ENCODE results near the gene STAT5A. TPM values are rescaled to one million over a fixed set of nuclear protein-coding genes. Genes with fewer than 3 reads are reported as not detected.

STAT5A gene
- total RNA-seq, 2 donors from 2014 or later: 3.5 to 4.8 TPM

DNA sequence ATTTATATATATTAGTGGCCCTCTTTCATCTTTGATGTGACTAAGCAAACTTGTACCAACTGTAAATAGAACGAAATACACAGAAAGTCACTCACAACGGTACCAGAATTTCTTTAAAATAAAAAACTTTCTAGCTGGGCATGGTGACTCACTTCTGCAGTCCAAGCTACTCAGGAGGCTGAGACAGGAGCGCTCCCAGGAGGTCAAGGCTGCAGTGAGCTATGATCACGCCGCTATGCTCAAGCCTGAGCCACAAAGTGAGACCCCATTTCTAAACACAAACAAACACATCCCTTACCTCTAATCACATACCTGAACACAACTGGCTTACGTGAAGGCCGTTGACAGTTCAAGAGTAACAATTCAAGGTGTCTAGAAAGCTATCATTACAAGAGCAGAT is 41.8 kb upstream of the STAT5A start:
- H3K9me3 ChIP-seq (ENCODE audit: control insufficient read depth, low read length): no peaks in the 10 kb centered on the region
- Mint-ChIP-seq H3K9me3 (no peaks in the 10 kb centered on the region), H3K4me3 (no peak overlapping the region), H3K36me3 (ENCODE audit: low read depth) (no peaks in the 10 kb centered on the region), H3K4me1 (peaks cover 13% of the 10 kb centered on the region), H3K27me3 (ENCODE audit: insufficient read depth) (no peaks in the 10 kb centered on the region), H3K27ac (no peak overlapping the region)
- WGBS, 2 experiments (ENCODE audit: insufficient coverage in 1 of 2, insufficient read length in 1 of 2): 91 to 92% methylated on average over 3 to 7 of the region's 7 CpGs
- peaks cover 9% of the 10 kb centered on the region for H3K36me3 ChIP-seq (ENCODE audit: control insufficient read depth, insufficient read depth, low read length)
- H3K27ac ChIP-seq (ENCODE audit: low read depth, low read length): no peak overlapping the region
- no peaks in the 10 kb centered on the region for H3K27me3 ChIP-seq (ENCODE audit: control insufficient read depth, insufficient read depth, low read length, poor library complexity, severe bottlenecking)
- no peak overlapping the region for H3K9ac ChIP-seq (ENCODE audit: extremely low read depth, low read length, poor library complexity, severe bottlenecking)
- no peaks in the 10 kb centered on the region for H3K4me1 ChIP-seq (ENCODE audit: control insufficient read depth, insufficient read depth, low read length)
- DNase-seq: no peak
- no peak overlapping the region for H3K4me3 ChIP-seq (ENCODE audit: low read length)
- TF ChIP-seq, protein P1, sequence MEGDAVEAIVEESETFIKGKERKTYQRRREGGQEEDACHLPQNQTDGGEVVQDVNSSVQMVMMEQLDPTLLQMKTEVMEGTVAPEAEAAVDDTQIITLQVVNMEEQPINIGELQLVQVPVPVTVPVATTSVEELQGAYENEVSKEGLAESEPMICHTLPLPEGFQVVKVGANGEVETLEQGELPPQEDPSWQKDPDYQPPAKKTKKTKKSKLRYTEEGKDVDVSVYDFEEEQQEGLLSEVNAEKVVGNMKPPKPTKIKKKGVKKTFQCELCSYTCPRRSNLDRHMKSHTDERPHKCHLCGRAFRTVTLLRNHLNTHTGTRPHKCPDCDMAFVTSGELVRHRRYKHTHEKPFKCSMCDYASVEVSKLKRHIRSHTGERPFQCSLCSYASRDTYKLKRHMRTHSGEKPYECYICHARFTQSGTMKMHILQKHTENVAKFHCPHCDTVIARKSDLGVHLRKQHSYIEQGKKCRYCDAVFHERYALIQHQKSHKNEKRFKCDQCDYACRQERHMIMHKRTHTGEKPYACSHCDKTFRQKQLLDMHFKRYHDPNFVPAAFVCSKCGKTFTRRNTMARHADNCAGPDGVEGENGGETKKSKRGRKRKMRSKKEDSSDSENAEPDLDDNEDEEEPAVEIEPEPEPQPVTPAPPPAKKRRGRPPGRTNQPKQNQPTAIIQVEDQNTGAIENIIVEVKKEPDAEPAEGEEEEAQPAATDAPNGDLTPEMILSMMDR (conservative IDR thresholded peaks at IDR 0.05): no peak

DNA sequence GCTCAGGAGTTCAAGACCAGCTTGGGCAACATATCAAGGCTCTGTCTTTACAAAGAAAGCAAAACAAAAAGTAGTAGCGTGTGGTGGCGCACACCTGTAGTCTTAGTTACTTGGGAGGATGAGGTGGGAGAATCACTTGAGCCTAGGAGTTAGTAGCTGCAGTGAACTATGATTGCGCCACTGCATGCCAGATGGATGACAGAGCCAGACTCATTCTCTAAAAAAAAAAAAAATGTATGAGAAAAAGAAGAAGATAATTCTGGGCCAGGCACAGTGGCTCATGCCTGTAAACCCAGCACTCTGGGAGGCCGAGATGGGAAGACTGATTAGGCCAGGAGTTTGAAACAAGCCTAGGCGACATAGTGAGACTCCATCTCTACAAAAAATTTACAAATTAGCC is 40.6 kb upstream of the STAT5A start:
- 92 to 95% methylated on average over 5 of the region's 5 CpGs for WGBS, 2 experiments (ENCODE audit: insufficient coverage in 1 of 2, insufficient read length in 1 of 2)
- H3K4me1 Mint-ChIP-seq: peaks cover 7% of the 10 kb centered on the region
- H3K4me3 Mint-ChIP-seq: no peak overlapping the region

DNA sequence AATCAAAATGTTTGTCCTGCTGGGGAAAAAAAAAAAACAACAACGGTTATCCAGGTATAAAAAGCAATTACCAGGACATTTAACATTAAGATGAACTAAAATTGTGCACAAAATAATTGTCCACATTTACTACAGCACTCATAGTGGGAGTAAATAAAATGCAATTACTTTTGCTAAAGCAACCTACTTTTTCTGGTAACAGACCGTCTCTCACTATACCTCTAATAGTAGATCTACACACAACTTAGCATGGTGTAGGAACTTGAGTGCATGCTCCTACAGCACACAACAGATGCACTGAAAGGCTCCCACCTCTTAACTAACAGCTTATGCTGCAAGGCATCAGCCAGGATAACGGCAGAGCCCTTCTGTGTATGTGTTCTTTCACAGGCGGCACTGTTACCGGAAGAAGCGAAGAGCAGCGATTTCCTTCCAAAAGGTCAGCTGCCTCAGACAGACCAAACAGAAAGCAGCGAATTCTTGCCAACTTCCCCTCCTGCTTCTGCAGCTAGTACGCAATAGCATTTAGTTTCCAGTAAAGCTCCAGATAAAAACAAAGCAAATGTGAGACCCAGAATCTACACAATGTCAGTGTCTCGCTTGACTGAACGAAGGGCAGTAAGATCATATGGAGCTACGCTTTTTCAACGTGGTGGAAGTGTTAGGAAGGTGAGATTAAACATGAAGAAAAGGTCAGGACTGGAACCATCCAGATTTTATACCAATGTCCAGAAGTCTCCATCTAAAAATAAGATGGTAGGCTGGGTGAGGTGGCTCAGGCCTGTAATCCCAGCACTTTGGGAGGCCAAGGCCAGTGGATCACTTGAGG is 39.7 kb upstream of the STAT5A start:
- Mint-ChIP-seq H3K27ac (no peak overlapping the region), H3K36me3 (ENCODE audit: low read depth) (no peaks in the 10 kb centered on the region), H3K4me3 (no peak overlapping the region), H3K4me1 (peaks cover 3% of the 10 kb centered on the region), H3K9me3 (no peaks in the 10 kb centered on the region), H3K27me3 (ENCODE audit: insufficient read depth) (no peaks in the 10 kb centered on the region)
- Histone ChIP-seq H3K27ac (ENCODE audit: low read depth, low read length) (peak overlapping the region; percentile 55), H3K36me3 (ENCODE audit: control insufficient read depth, insufficient read depth, low read length) (peaks cover 8% of the 10 kb centered on the region), H3K27me3 (ENCODE audit: control insufficient read depth, insufficient read depth, low read length, poor library complexity, severe bottlenecking) (no peaks in the 10 kb centered on the region), H3K4me1 (ENCODE audit: control insufficient read depth, insufficient read depth, low read length) (no peaks in the 10 kb centered on the region), H3K4me3 (ENCODE audit: low read length) (no peak overlapping the region), H3K9ac (ENCODE audit: extremely low read depth, low read length, poor library complexity, severe bottlenecking) (no peak overlapping the region), H3K9me3 (ENCODE audit: control insufficient read depth, low read length) (no peaks in the 10 kb centered on the region)
- no peak for DNase-seq
- WGBS, 2 experiments (ENCODE audit: insufficient coverage in 1 of 2, insufficient read length in 1 of 2): 94 to 95% methylated on average over 12 of the region's 13 CpGs
- TF ChIP-seq, protein P1 (conservative IDR thresholded peaks at IDR 0.05): no peak

More for the DNA sequence above, 40.6 kb upstream of the STAT5A start:
- H3K4me1 ChIP-seq (ENCODE audit: control insufficient read depth, insufficient read depth, low read length): no peaks in the 10 kb centered on the region
- no peaks in the 10 kb centered on the region for H3K27me3 ChIP-seq (ENCODE audit: control insufficient read depth, insufficient read depth, low read length, poor library complexity, severe bottlenecking)
- H3K36me3 Mint-ChIP-seq (ENCODE audit: low read depth): no peaks in the 10 kb centered on the region
- H3K4me3 ChIP-seq (ENCODE audit: low read length): no peak overlapping the region
- no peaks in the 10 kb centered on the region for H3K9me3 ChIP-seq (ENCODE audit: control insufficient read depth, low read length)
- H3K36me3 ChIP-seq (ENCODE audit: control insufficient read depth, insufficient read depth, low read length): peaks cover 9% of the 10 kb centered on the region
- no peak overlapping the region for H3K27ac Mint-ChIP-seq
- TF ChIP-seq, protein P1 (conservative IDR thresholded peaks at IDR 0.05): no peak
- no peak overlapping the region for H3K27ac ChIP-seq (ENCODE audit: low read depth, low read length)
- no peak overlapping the region for H3K9ac ChIP-seq (ENCODE audit: extremely low read depth, low read length, poor library complexity, severe bottlenecking)
- no peaks in the 10 kb centered on the region for H3K9me3 Mint-ChIP-seq
- H3K27me3 Mint-ChIP-seq (ENCODE audit: insufficient read depth): no peaks in the 10 kb centered on the region
- DNase-seq: no peak

All from endodermal cell (in vitro differentiated cells).